Smooth muscle cell (in vitro differentiated cells): ENCODE data around the gene SULT4A1. TPM values are rescaled to one million over a fixed set of nuclear protein-coding genes. Genes with fewer than 3 reads are reported as not detected.

ENCODE experiments used
- DNase-seq: peaks from one replicate; lab custom pipeline; 2025; ENCODE audit not compliant: unreplicated experiment; lab: John Stamatoyannopoulos, UW
- H2AFZ ChIP-seq: fragments of 200-600 bp; sonication (generic); 2 replicates; pipeline ENCODE4 v1.6.0; 2016; ENCODE audit warnings: antibody characterized with exemption, low read depth, mild to moderate bottlenecking
- H3F3A ChIP-seq: fragments of 200-600 bp; sonication (generic); 2 replicates; pipeline ENCODE4 v1.6.0; 2017; ENCODE audit warnings: antibody characterized with exemption, low read depth
- H3K27ac ChIP-seq: fragments of 200-600 bp; sonication (generic); 2 replicates; pipeline ENCODE4 v1.5.1; 2016; ENCODE audit warnings: low read depth, mild to moderate bottlenecking
- H3K27me3 ChIP-seq: fragments of 200-600 bp; sonication (generic); 2 replicates; pipeline ENCODE4 v1.6.1; 2016; ENCODE audit warnings: low read depth, mild to moderate bottlenecking
- H3K36me3 ChIP-seq: fragments of 200-600 bp; sonication (generic); 2 replicates; pipeline ENCODE4 v1.5.1; 2016; ENCODE audit warnings: low read depth
- H3K4me1 ChIP-seq: fragments of 200-600 bp; sonication (generic); 2 replicates; pipeline ENCODE4 v1.5.1; 2016; ENCODE audit warnings: low read depth
- H3K4me2 ChIP-seq: fragments of 200-600 bp; sonication (generic); 2 replicates; pipeline ENCODE4 v1.6.0; 2016; ENCODE audit warnings: mild to moderate bottlenecking
- H3K4me3 ChIP-seq: fragments of 200-600 bp; sonication (generic); 2 replicates; pipeline ENCODE4 v1.5.1; 2016; ENCODE audit warnings: mild to moderate bottlenecking
- H3K79me2 ChIP-seq: fragments of 200-600 bp; sonication (generic); 2 replicates; pipeline ENCODE4 v1.6.0; 2016; ENCODE audit warnings: low read depth, mild to moderate bottlenecking
- H3K9ac ChIP-seq: fragments of 200-600 bp; sonication (generic); 2 replicates; pipeline ENCODE4 v1.6.0; 2016; ENCODE audit warnings: low read depth
- H3K9me3 ChIP-seq: fragments of 200-600 bp; sonication (generic); replicated peaks from 2 replicates; pipeline ENCODE4 v1.5.1; 2016; ENCODE audit warnings: low read depth
- H4K20me1 ChIP-seq: fragments of 200-600 bp; sonication (generic); 2 replicates; pipeline ENCODE4 v1.6.0; 2016; ENCODE audit warnings: low read depth
- CTCF ChIP-seq: fragments of 200-600 bp; sonication (generic); IDR thresholded peaks from 2 replicates; pipeline ENCODE4 v1.5.1; 2017; ENCODE audit warnings: borderline replicate concordance, mild to moderate bottlenecking, antibody characterized with exemption; ENCODE audit not compliant: insufficient read depth, poor library complexity, severe bottlenecking
- WGBS: methylation state at CpG from one replicate; pipeline ENCODE4 v1.1.7; 2016; ENCODE audit warnings: low lambda C conversion rate; 5-methylcytosine and 5-hydroxymethylcytosine counted together
- polyA plus RNA-seq: library from polyadenylated mRNA; unstranded; fragments of >200 nt; fragmentation: Nextera tagmentation; extraction: Ambion mirVana; gene quantifications from 2 replicates; pipeline ENCODE4 v1.2.1, GENCODE V29; 2016
- total RNA-seq: library from RNA; depleted of rRNA; stranded (reverse); fragments of >200 nt; gene quantifications from 2 replicates; pipeline ENCODE4 v1.2.3, GENCODE V29; 2014

The SULT4A1 gene
- total and polyA plus RNA-seq, 2 experiments from 2014 or later = 2.7 to 4.9 TPM

GRCh38 chr22:43887391-43887790, 25.1 kb upstream of the SULT4A1 start:
- no peaks in the 10 kb centered on the region for H3K4me1 ChIP-seq
- H3K36me3 ChIP-seq = no peaks in the 10 kb centered on the region
- no peak overlapping the region for H3K9ac ChIP-seq
- no peak overlapping the region for H3K4me3 ChIP-seq
- 79% methylated on average over 4 of the region's 4 CpGs for WGBS
- no peak for DNase-seq
- no peak overlapping the region for H2AFZ ChIP-seq
- H3K27me3 ChIP-seq = peaks cover 52% of the 10 kb centered on the region
- TF ChIP-seq CTCF = no peak
- no peaks in the 10 kb centered on the region for H3K9me3 ChIP-seq
- no peaks in the 10 kb centered on the region for H3K79me2 ChIP-seq
- H3F3A ChIP-seq = no peaks in the 10 kb centered on the region
- H4K20me1 ChIP-seq = no peaks in the 10 kb centered on the region
- H3K4me2 ChIP-seq = no peak overlapping the region
- no peak overlapping the region for H3K27ac ChIP-seq

- H3K9ac ChIP-seq = no peak overlapping the region
- no peak overlapping the region for H3K27ac ChIP-seq
- no peaks in the 10 kb centered on the region for H4K20me1 ChIP-seq
- H3K79me2 ChIP-seq = no peaks in the 10 kb centered on the region
- H3F3A ChIP-seq = no peaks in the 10 kb centered on the region
- H3K4me1 ChIP-seq = no peaks in the 10 kb centered on the region
- peaks cover 41% of the 10 kb centered on the region for H3K27me3 ChIP-seq
- no peak for TF ChIP-seq CTCF
- H3K4me2 ChIP-seq = no peak overlapping the region
- WGBS = 68% methylated on average over 8 of the region's 8 CpGs
- no peak overlapping the region for H3K4me3 ChIP-seq
- no peak for DNase-seq
- no peaks in the 10 kb centered on the region for H3K36me3 ChIP-seq
- no peak overlapping the region for H2AFZ ChIP-seq
- no peaks in the 10 kb centered on the region for H3K9me3 ChIP-seq
Measured at GRCh38 chr22:43886231-43886630, 23.9 kb upstream of the SULT4A1 start.

- Histone ChIP-seq H3K36me3 (no peaks in the 10 kb centered on the region), H3K4me1 (no peaks in the 10 kb centered on the region), H3K4me3 (no peak overlapping the region), H3K27ac (no peak overlapping the region), H3F3A (no peaks in the 10 kb centered on the region), H4K20me1 (no peaks in the 10 kb centered on the region), H3K4me2 (no peak overlapping the region), H3K27me3 (peaks cover 36% of the 10 kb centered on the region), H3K9ac (no peak overlapping the region), H2AFZ (no peak overlapping the region), H3K79me2 (no peaks in the 10 kb centered on the region), H3K9me3 (no peaks in the 10 kb centered on the region)
- 94% methylated on average over 6 of the region's 6 CpGs for WGBS
- DNase-seq = no peak
- no peak for TF ChIP-seq CTCF
Measured at GRCh38 chr22:43885786-43886185, 23.5 kb upstream of the SULT4A1 start.

GRCh38 chr22:43885319-43885671, 23.0 kb upstream of the SULT4A1 start:
- no peak for TF ChIP-seq CTCF
- Histone ChIP-seq H3K4me2 (no peak overlapping the region), H3K27me3 (peaks cover 31% of the 10 kb centered on the region), H3K4me3 (no peak overlapping the region), H2AFZ (no peak overlapping the region), H3K9ac (no peak overlapping the region), H3K79me2 (no peaks in the 10 kb centered on the region), H3K36me3 (no peaks in the 10 kb centered on the region), H3F3A (no peaks in the 10 kb centered on the region), H3K4me1 (no peaks in the 10 kb centered on the region), H4K20me1 (no peaks in the 10 kb centered on the region), H3K27ac (no peak overlapping the region), H3K9me3 (no peaks in the 10 kb centered on the region)
- DNase-seq = no peak
- 95% methylated on average over 5 of the region's 7 CpGs for WGBS
